GM08714 (cell line): ENCODE data around the gene CLDN20.

Source experiments
- H3K4me3 ChIP-seq: fragments of 200-500 bp; sonication (Bioruptor generic); 2 replicates; pipeline ENCODE4 v1.5.1; 2014; ENCODE audit warnings: mild to moderate bottlenecking, low read length, inconsistent platforms
- ZNF274 ChIP-seq: IDR thresholded peaks from 2 replicates; pipeline ENCODE4 v1.6.1; 2012; ENCODE audit warnings: mild to moderate bottlenecking, low read depth, low read length

Gene CLDN20

DNA sequence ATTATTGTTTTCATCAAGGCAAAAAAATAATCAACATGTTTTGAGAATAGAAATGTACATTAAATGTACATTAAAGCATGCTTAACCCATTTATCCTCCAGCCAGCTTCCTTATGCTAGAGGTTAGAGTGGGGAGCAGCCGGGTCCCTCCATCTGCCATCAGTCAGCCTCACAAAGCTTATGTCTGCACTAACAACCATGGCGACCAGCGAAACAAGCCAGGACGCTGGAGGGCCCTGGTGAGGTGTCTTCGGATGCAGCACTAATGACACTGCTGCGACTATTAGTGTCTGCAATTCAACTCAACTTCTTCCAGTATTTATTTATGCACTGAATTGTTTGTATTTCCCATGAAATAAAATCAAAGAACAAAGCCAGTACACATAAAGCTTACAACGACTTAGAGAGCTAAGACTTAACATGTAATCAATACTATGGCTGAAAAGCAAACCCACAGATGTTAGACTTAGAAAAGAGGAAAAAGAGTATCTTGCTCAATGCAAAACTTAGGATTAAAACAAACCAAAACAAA, 6.8 kb downstream of the CLDN20 start:
- H3K4me3 ChIP-seq = no peak overlapping the region
- TF ChIP-seq ZNF274 = no peak

DNA sequence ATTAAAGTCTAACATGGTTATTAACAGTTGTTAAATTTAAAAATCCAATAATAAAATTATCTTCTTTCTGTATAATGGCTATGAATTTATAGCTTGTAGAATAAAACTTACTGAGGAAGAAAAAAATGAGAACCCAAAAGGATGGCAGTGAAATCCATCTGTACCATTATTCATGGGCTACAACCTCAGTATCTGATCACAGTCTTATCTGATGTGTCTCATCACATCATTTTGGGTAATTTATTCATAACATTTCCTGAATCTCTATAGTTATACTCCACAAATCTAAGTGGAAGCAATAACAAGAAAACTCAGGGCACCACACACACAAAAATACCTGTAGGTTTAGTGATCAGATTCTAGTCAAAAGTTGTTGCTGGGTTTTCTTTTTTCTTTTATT, 7.3 kb downstream of the CLDN20 start:
- no peak for TF ChIP-seq ZNF274

DNA sequence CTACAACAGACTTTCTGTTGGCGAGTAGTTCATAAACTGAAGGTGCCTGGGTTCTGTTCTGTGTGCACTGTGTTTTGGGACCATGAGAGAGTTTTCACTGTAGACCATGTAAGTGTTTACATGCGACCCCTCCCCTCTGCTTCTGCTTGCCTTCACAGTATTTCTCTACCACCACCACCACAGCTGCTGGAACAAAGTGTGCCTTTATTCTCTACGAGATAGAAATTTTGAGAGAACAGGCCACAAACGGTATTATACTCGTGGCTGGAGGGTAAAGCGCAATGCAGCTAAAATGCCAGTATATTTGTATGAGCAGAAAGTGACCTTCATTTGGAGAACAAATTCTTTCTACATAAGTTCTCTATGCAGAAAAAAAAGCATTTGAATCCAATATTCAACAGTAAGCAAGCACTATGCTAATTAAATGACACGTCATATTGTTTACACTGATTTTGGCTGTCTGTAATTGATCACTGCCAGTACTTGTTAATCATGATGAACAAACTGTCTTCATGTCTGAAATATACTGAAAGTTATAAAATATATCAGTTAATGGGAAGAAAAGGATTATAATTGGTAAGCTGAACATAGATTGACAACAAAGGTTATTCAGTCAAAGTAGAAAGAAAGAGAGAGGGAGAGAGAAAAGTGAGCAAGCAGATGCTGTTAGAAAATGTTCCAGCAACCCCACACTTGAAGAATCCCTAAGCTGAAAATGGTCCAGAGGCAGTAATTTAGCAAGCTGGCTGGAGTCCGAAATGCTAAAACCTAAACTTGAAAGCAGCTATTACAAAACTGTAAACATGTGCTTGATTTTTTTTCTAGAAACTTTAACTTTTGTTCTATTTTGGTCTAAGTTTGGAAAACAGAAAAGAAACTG, 8.8 kb downstream of the CLDN20 start:
- H3K4me3 ChIP-seq = no peak overlapping the region
- no peak for TF ChIP-seq ZNF274

More for the DNA sequence above, 7.3 kb downstream of the CLDN20 start:
- H3K4me3 ChIP-seq = no peak overlapping the region

DNA sequence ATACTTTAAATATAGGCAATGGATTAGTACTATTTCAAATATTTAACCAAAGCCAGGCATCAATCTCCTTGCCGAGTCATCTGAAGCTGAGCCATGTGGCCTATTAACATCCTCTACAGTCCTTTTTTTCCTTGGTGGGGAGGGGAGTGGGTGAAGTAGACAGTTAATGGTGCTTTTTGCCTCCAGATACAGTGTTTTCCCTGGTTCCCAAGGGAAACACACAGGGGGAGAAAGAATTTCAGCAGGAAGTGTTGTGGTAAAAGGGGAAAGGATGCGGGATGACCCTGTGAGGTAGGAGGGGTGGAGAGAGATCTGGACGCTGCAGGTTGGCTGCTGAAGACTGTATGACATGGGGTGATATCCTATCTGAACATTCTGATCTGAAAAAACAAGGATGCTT, 9.6 kb downstream of the CLDN20 start:
- no peak for TF ChIP-seq ZNF274
- H3K4me3 ChIP-seq = no peak overlapping the region

DNA sequence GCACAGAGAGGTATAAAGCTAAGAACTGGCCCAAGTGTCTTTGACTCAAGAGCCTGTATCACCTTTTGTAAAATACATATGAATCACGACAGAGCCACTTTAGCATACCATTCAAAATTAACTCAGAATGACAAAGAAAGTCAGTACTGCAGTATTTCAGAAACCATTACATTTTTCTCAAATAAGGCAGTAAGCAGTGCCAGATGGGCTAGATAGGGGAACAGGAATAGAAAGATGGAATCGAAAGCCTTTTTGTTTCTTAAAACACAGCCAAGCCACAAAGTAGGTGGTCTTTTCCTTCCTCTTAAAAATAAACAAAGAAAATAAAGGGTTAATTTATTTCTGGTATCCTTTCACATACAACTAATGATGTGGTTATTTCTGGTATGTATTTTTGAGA, 10.3 kb downstream of the CLDN20 start:
- no peak for TF ChIP-seq ZNF274
- no peak overlapping the region for H3K4me3 ChIP-seq

DNA sequence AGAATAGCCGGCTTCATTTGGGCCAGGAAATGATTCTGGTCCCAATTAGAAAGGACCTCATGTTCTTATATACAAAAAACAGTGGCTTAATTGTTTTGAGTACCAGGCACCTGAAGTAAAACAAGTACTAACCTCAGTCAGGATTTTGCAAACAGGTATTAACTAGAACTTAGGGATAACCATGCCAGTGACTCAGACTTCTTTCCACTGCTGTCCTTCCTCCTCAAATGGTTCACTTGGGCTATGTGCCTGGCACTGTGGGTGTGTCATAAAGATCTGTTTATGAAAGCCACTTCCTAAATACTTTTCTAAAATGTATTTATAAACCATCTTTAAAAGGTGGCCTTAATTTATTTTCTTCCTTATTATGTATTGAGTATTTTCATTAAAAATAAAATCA, 10.7 kb downstream of the CLDN20 start:
- no peak overlapping the region for H3K4me3 ChIP-seq
- TF ChIP-seq ZNF274 = no peak

DNA sequence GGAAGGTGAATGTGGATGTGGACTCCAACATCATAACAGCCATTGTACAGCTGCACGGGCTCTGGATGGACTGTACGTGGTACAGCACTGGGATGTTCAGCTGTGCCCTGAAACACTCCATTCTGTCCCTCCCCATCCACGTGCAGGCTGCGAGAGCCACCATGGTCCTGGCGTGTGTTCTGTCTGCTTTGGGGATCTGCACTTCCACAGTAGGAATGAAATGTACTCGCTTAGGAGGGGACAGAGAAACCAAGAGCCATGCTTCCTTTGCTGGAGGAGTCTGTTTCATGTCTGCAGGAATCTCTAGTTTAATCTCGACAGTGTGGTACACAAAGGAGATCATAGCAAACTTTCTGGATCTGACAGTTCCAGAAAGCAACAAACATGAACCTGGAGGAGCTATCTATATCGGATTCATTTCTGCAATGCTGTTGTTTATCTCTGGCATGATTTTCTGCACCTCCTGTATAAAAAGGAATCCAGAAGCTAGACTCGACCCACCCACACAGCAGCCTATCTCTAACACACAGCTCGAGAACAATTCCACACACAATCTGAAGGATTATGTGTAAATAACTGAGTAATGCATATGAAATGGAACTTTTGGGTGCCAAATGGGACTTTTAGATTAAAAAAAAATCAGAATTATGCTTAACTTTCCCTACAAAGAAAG, 12.1 kb downstream of the CLDN20 start:
- no peak for TF ChIP-seq ZNF274
- no peak overlapping the region for H3K4me3 ChIP-seq

DNA sequence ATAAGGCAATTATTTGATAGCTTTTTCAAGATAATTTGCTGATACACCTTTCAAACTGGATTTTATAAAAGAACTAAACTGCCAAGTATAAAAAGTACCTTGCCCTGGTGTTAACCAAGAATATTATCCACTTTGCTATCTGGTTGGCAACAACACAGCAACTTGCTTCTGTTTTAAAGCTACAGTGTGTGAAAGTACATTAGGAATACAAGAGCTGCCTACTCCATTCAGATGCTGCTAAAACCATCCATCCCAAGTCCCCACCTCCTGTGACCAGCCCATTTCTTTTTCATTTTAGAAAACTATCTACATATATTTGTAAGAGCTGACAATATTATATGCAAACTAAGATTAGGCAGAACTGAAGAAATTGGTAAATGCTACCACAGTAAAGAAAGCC, 12.8 kb downstream of the CLDN20 start:
- no peak for TF ChIP-seq ZNF274
- H3K4me3 ChIP-seq = no peak overlapping the region

DNA sequence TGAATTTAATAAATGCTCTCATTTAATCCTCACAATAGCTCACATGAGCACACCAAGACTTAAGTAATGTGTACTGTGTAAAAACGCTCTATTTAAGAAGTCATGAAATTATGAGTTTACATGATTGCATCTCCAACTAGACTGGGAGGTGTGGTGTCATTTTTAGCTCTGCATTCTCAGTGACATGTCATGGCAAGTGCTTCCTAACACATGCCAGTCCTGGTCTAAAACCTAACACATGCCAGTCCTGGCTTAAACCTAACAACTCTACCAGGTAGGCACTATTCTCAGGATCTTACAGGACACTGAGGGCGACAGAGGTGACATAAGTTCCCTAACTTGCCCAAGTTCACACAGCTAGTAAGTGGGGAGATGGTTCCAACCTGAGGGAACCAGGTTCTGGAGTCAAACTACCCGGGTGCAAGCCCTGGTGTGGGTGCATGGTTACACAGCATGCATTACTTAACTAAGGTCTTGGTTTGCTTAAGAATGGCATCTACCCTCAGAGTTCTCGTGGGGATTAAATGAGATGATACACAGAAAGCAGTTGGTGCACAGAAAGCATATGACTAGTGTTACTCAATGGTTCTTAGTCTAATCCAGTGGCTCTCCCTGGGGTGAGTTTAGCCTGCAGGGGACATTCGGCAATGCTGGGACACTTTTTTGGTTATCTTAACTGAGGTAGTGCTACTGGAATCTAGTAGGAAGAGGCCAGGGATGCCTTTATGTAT, 14.7 kb downstream of the CLDN20 start:
- TF ChIP-seq ZNF274 = no peak
- no peak overlapping the region for H3K4me3 ChIP-seq

DNA sequence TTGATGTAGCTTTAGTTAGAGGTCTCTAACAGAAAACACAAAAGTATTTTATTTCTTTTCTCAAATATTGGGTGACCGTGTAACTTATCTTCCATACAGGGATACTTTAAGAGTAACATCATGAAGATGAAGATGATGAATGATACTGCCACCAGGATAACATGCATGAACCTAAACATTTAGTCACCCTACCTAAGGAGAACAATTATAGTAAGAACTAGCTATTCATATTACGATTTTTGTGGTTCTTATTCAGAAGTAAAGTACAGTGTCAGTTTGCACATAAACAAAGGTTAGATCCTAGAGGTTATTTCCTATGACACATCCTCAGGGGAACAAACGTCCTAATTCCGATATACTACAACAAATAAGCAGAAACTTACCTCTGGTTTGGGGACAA, 21.0 kb downstream of the CLDN20 start:
- no peak for TF ChIP-seq ZNF274
- no peak overlapping the region for H3K4me3 ChIP-seq

DNA sequence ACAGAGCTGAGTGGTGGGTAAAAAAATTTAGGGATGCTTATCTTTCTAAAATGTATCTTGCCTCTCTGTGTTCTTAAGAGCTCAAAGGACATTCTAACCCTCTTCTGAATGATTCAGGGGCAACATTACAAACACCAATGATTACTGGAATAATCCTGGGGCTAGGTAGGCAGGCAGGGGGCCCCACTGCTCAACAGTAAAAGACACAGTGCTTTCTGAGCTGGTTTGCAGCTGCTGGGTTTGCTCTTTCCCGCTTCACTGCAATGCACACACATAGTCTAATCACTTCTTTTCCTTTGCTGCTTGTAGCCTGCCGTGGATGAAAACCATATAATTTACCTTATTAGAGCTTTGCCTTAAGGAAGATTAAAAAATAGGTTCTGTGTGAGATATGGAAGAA, 23.9 kb downstream of the CLDN20 start:
- no peak overlapping the region for H3K4me3 ChIP-seq
- no peak for TF ChIP-seq ZNF274

DNA sequence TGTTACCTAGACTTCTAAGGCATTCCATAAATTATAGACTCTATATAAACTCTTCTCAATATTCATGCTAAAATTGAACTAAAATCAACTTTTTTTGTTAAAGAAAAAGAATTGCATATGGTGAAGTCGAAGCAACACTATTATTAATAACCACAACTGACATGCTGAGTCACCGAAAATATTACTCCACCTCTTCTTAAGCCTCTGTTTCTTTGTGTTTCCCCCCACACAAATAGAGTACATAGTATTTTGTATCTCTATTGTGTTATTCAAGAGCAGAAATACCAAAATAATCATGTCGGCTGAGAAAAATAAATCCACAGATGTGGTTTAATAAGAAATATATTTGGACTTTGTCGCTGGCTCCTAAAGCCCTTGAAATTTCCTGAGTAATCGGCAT, 26.7 kb downstream of the CLDN20 start:
- no peak for TF ChIP-seq ZNF274
- H3K4me3 ChIP-seq = no peak overlapping the region

DNA sequence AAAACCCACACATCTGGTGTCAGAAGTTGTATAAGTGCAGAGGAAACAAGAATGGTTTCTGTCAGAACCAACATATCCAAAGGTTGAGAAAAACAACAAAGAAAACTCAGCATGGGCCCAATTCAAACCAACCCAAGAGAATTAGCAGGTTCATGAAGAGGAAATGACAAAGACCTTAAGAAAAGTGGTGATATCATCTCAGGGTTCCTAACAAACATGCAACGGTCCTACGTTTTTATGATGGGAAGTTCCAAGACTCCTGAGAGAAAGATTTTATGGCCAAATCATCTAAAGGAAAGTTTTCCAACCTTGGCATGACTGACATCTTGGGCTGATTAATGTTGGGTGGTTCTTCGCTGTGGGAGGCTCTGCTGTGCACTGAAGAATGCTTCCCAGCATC, 27.5 kb downstream of the CLDN20 start:
- H3K4me3 ChIP-seq = no peak overlapping the region
- TF ChIP-seq ZNF274 = no peak

DNA sequence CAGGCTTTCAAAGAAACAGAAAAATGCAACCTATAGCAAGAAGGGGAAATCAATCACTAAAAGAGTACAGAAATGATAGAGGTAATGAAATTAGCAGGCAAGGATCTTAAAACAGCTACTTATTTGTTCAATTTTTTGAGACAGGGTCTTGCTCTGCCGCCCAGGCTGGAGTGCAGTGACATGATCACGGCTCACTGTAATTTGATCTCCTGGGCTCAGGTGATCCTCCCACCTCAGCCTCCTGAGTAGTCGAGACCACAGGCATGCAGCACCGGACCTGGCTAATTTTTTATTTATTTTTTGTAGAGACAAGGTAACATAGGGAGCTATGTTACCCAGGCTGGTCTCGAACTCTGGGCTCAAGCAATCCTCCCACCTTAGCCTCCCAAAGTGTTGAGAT, 28.9 kb downstream of the CLDN20 start:
- H3K4me3 ChIP-seq = no peak overlapping the region
- TF ChIP-seq ZNF274 = no peak
